ENCODE measurements around the gene ARHGAP40. TPM values are rescaled to one million over a fixed set of nuclear protein-coding genes. Genes with fewer than 3 reads are reported as not detected.

Gene ARHGAP40
- total and polyA plus RNA-seq, 4 donors = 0.57 to 5.0 (median 1.1) TPM

- H3K9me3 ChIP-seq (ENCODE audit: control insufficient read depth in 4 of 4, insufficient read depth in 3 of 4, low read length in 3 of 4) = peaks cover 0 to 2% (median 0%) of the 10 kb centered on the region in 4 donors
- no peaks in the 10 kb centered on the region for H3K36me3 ChIP-seq (ENCODE audit: control insufficient read depth in 4 of 4, insufficient read depth in 4 of 4, low read length in 4 of 4)
- H3K9ac ChIP-seq (ENCODE audit: insufficient read depth in 1 of 2, low read length in 2 of 2) = no peak overlapping the region
- peaks cover 0 to 1% (median 0%) of the 10 kb centered on the region in 5 donors for H3K4me1 ChIP-seq (ENCODE audit: control insufficient read depth in 5 of 5, insufficient read depth in 5 of 5, low read length in 5 of 5)
- no peak overlapping the region for H3K27ac ChIP-seq (ENCODE audit: low read depth in 1 of 2, low read length in 1 of 2)
- H3K4me3 ChIP-seq = no peak overlapping the region
- H3K27me3 ChIP-seq (ENCODE audit: control insufficient read depth in 3 of 3, insufficient read depth in 3 of 3, low read length in 2 of 3) = no peaks in the 10 kb centered on the region
- TF ChIP-seq CTCF (IDR thresholded peaks at IDR 0.05; ENCODE audit: control extremely low read depth, extremely low read depth) = peak; percentile 46
- ATAC-seq (ENCODE audit: insufficient read depth, low FRiP score) (peak; percentile 66), DNase-seq (peak; percentile 22 to 43 (median 33))
- 39% methylated on average over 13 of the region's 13 CpGs for WGBS, 2 donors
These were observed 32.0 kb downstream of the ARHGAP40 start for GRCh38 chr20:38633577-38634093.

- no peak for ATAC-seq (ENCODE audit: insufficient read depth, low FRiP score)
These were observed 34.2 kb downstream of the ARHGAP40 start for GRCh38 chr20:38635721-38636288.

GRCh38 chr20:38640521-38640920 is 38.9 kb downstream of the ARHGAP40 start:
- WGBS, 2 donors = 44 to 52% methylated on average over 4 of the region's 4 CpGs
- H3K9me3 ChIP-seq (ENCODE audit: control insufficient read depth in 4 of 4, insufficient read depth in 3 of 4, low read length in 3 of 4) = peaks cover 0 to 2% (median 0%) of the 10 kb centered on the region in 4 donors
- no peak overlapping the region for H3K27ac ChIP-seq (ENCODE audit: low read depth in 1 of 2, low read length in 1 of 2)
- no peak for TF ChIP-seq CTCF (IDR thresholded peaks at IDR 0.05; ENCODE audit: control extremely low read depth, extremely low read depth)
- DNase-seq (peak in 1 of 3 donors; percentile 9), ATAC-seq (ENCODE audit: insufficient read depth, low FRiP score) (no peak)
- no peaks in the 10 kb centered on the region for H3K36me3 ChIP-seq (ENCODE audit: control insufficient read depth in 4 of 4, insufficient read depth in 4 of 4, low read length in 4 of 4)
- peaks cover 0 to 1% (median 0%) of the 10 kb centered on the region in 5 donors for H3K4me1 ChIP-seq (ENCODE audit: control insufficient read depth in 5 of 5, insufficient read depth in 5 of 5, low read length in 5 of 5)
- no peak overlapping the region for H3K9ac ChIP-seq (ENCODE audit: insufficient read depth in 1 of 2, low read length in 2 of 2)
- no peak overlapping the region for H3K4me3 ChIP-seq
- H3K27me3 ChIP-seq (ENCODE audit: control insufficient read depth in 3 of 3, insufficient read depth in 3 of 3, low read length in 2 of 3) = peaks cover 5 to 9% (median 6%) of the 10 kb centered on the region in 3 donors

More at GRCh38 chr20:38635721-38636288, 34.2 kb downstream of the ARHGAP40 start:
- H3K9ac ChIP-seq (ENCODE audit: insufficient read depth in 1 of 2, low read length in 2 of 2) = no peak overlapping the region
- DNase-seq = no peak
- H3K27ac ChIP-seq (ENCODE audit: low read depth in 1 of 2, low read length in 1 of 2) = no peak overlapping the region
- H3K27me3 ChIP-seq (ENCODE audit: control insufficient read depth in 3 of 3, insufficient read depth in 3 of 3, low read length in 2 of 3) = no peaks in the 10 kb centered on the region
- H3K4me1 ChIP-seq (ENCODE audit: control insufficient read depth in 5 of 5, insufficient read depth in 5 of 5, low read length in 5 of 5) = peaks cover 0 to 1% (median 0%) of the 10 kb centered on the region in 5 donors
- no peak for TF ChIP-seq CTCF (IDR thresholded peaks at IDR 0.05; ENCODE audit: control extremely low read depth, extremely low read depth)
- no peak overlapping the region for H3K4me3 ChIP-seq
- WGBS, 2 donors = 57 to 62% methylated on average over 3 of the region's 3 CpGs
- no peaks in the 10 kb centered on the region for H3K36me3 ChIP-seq (ENCODE audit: control insufficient read depth in 4 of 4, insufficient read depth in 4 of 4, low read length in 4 of 4)
- H3K9me3 ChIP-seq (ENCODE audit: control insufficient read depth in 4 of 4, insufficient read depth in 3 of 4, low read length in 3 of 4) = peaks cover 0 to 2% (median 0%) of the 10 kb centered on the region in 4 donors

Measured in lung (tissue), 12 donors.